Ovary (tissue), 9 donors: ENCODE results near the gene PLEKHA5. TPM values are rescaled to one million over a fixed set of nuclear protein-coding genes. Genes with fewer than 3 reads are reported as not detected.

ENCODE experiments used
- DNase-seq, 5 donors: peaks; one replicate each; pipeline ENCODE4 v3.0.0-alpha.2; 2019 to 2020
- H3K27ac ChIP-seq, 2 donors: fragments of 200-600 bp; one replicate each; pipeline versions ENCODE4 v1.5.1 to v1.8.0; 2019 to 2022
- H3K27me3 ChIP-seq: fragments of 200-600 bp; one replicate; pipeline ENCODE4 v1.8.0; 2022
- H3K36me3 ChIP-seq: fragments of 200-600 bp; sonication (generic); one replicate; pipeline ENCODE4 v1.5.1; 2019
- H3K4me1 ChIP-seq: one replicate; pipeline ENCODE4 v1.8.1; 2013; ENCODE audit warnings: mild to moderate bottlenecking, moderate library complexity; ENCODE audit not compliant: insufficient read depth
- H3K4me3 ChIP-seq: fragments of 200-600 bp; sonication (generic); one replicate; pipeline ENCODE4 v1.5.1; 2017
- H3K9me3 ChIP-seq, 2 donors: fragments of 200-600 bp in 1 of 2; sonication (generic) in 1 of 2; one replicate each; pipeline versions ENCODE4 v1.5.1 to v1.8.1; 2013 to 2019; ENCODE audit warnings: mild to moderate bottlenecking in 1 of 2, moderate library complexity in 1 of 2
- CTCF ChIP-seq, 3 donors: fragments of 450-650 bp in 2 of 3; fragments of 200-600 bp in 1 of 3; IDR thresholded peaks; one replicate each; pipeline versions ENCODE4 v1.5.1 to v1.8.0; 2016 to 2022; ENCODE audit warnings: antibody characterized with exemption in 3 of 3, mild to moderate bottlenecking in 1 of 3
- EP300 ChIP-seq: sonication (generic); formaldehyde crosslinking; IDR thresholded peaks from one replicate; pipeline ENCODE4 v1.6.1; 2017; ENCODE audit warnings: antibody characterized with exemption
- POLR2A ChIP-seq: fragments of 450-650 bp; IDR thresholded peaks from one replicate; pipeline ENCODE4 v1.6.1; 2017; ENCODE audit warnings: antibody characterized with exemption, mild to moderate bottlenecking, moderate library complexity
- WGBS, 3 donors: extraction: QIAGEN DNeasy Blood & Tissue Kit in 1 of 3; methylation state at CpG; one replicate each; pipeline versions ENCODE4 v1.1.5 to v1.1.7; 2013 to 2017; 5-methylcytosine and 5-hydroxymethylcytosine counted together
- intact Hi-C, 4 donors: fragments of 100-400 bp; cut with DNase I; formaldehyde crosslinking; loops; one replicate each; pipeline versions ENCODE4 v1.11.0 to v1.15.1; 2022 to 2023
- polyA plus RNA-seq, 2 donors: library from polyadenylated mRNA; stranded (reverse); fragments of 200-250 nt in 1 of 2; fragments of 350-450 nt in 1 of 2; fragmentation: Illumina TruSeq in 1 of 2; extraction: RNeasy Lipid Tissue Mini Kit (QIAGEN cat#74804) in 1 of 2; gene quantifications; one replicate each; pipeline ENCODE4 v1.2.3, GENCODE V29; 2013 to 2014
- total RNA-seq, 7 donors: library from RNA; depleted of rRNA in 2 of 7; stranded (reverse); fragments of >200 nt in 2 of 7; fragmentation: NEBNext Ultra II Directional in 3 of 7; extraction: Animal tissue kit (Norgen Biotek cat#: 25700) in 3 of 7; gene quantifications; one replicate each; pipeline versions ENCODE4 v1.1.0 to v1.2.4, GENCODE V29; 2016 to 2023
- donor health status: DM: no; HTN: no; CAD: no; lungs with moderate emphysema.
- donor health status: DM: no; HTN: no; CAD: no.
- donor health status: Bipolar disorder and iron deficiency.
- donor health status: DM: yes; HTN: yes; CAD: no.
- donor health status: DM: no; HTN: no; CAD: no.
- donor health status: DM: yes; HTN: yes; CAD: no.

The PLEKHA5 gene
- total and polyA plus RNA-seq, 9 donors = 32.2 to 65.6 (median 45.7) TPM

DNA sequence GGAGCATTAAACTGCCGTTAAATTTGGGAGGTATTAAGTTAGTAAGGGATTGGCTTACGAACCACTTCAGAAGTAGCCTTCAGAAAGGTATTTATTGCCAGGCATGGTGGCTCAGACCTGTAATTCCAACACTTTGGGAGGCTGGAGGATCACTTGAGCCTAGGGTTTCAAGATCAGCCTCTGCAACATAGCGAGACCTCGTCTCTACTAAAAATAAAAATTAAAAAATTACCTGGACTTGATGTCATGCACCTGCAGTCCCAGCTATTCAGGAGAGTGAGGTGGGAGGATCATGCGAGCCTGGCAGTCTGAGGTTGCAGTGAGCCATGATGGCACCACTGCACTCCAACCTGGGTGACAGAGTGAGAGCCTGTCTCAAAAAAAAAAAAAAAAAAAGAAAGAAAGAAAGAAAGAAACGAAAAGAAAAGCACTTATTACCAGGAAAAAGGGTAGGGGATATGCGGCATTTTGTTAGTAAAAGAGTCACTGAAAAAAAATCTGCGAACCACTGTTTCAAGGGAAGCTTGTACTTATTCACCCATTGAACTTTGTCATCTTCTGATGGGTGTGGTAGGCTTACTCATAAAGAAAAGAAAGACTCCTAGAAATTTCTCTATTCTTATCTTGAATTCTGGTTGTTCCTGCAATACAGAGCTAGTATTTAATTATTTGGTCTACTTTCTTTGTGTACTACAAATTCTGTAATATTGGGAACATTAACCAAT lies 33.6 kb upstream of the PLEKHA5 start:
- intact Hi-C loops = no loop called here
- Histone ChIP-seq H3K27me3 (no peaks in the 10 kb centered on the region), H3K9me3 (no peaks in the 10 kb centered on the region), H3K27ac (no peak overlapping the region), H3K4me1 (no peaks in the 10 kb centered on the region), H3K4me3 (no peak overlapping the region), H3K36me3 (no peaks in the 10 kb centered on the region)
- 89% methylated on average over 8 of the region's 8 CpGs for WGBS, 3 donors
- DNase-seq = no peak
- no peak for TF ChIP-seq CTCF (IDR thresholded peaks at IDR 0.05)
- TF ChIP-seq EP300 = no peak
- TF ChIP-seq POLR2A = no peak

DNA sequence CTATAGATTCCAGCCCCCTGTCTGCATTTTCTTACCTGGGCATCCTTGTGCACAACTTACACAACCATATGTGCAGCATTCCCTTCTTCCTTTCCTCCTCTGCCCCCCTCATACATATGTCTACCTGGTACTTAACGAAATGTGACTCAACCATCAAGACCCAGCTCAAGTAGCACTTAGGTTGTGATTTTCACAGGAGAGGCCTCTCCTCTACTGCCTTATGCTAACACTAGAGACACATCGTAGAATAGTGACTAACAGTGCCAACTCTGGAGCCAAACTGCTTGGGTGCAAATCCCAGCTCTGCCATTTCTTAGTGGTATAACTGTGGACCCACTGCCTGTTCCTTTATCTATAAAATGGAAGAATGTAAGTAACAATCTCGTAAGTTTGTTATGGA lies 24.1 kb upstream of the PLEKHA5 start:
- no peaks in the 10 kb centered on the region for H3K27me3 ChIP-seq
- TF ChIP-seq POLR2A (no peak), EP300 (no peak), CTCF (IDR thresholded peaks at IDR 0.05) (no peak)
- H3K4me1 ChIP-seq = no peaks in the 10 kb centered on the region
- DNase-seq = no peak
- intact Hi-C loops = no loop called here
- 86 to 94% (median 87%) methylated on average over 3 of the region's 3 CpGs for WGBS, 3 donors
- no peaks in the 10 kb centered on the region for H3K9me3 ChIP-seq
- H3K36me3 ChIP-seq = no peaks in the 10 kb centered on the region
- H3K4me3 ChIP-seq = no peak overlapping the region
- H3K27ac ChIP-seq = no peak overlapping the region

- Histone ChIP-seq H3K27me3 (no peaks in the 10 kb centered on the region), H3K4me3 (no peak overlapping the region), H3K9me3 (no peaks in the 10 kb centered on the region), H3K36me3 (no peaks in the 10 kb centered on the region), H3K4me1 (no peaks in the 10 kb centered on the region), H3K27ac (no peak overlapping the region)
- no peak for TF ChIP-seq CTCF (IDR thresholded peaks at IDR 0.05)
- TF ChIP-seq EP300 = no peak
- TF ChIP-seq POLR2A = no peak
- no peak for DNase-seq
- WGBS, 3 donors = 95 to 97% (median 97%) methylated on average over 24 of the region's 24 CpGs
- intact Hi-C loops = no loop called here
Observed at GRCh38 chr12:19107750-19108149, 21.8 kb upstream of the PLEKHA5 start.

- TF ChIP-seq EP300 (no peak), POLR2A (no peak), CTCF (IDR thresholded peaks at IDR 0.05) (no peak)
- H3K4me1 ChIP-seq = no peaks in the 10 kb centered on the region
Observed at GRCh38 chr12:19110221-19110940, 19.2 kb upstream of the PLEKHA5 start.

More at GRCh38 chr12:19110221-19110940, 19.2 kb upstream of the PLEKHA5 start:
- H3K4me3 ChIP-seq = no peak overlapping the region
- intact Hi-C loops = no loop called here
- DNase-seq = no peak
- H3K36me3 ChIP-seq = no peaks in the 10 kb centered on the region
- no peaks in the 10 kb centered on the region for H3K27me3 ChIP-seq
- H3K9me3 ChIP-seq = no peaks in the 10 kb centered on the region
- WGBS, 3 donors = 71 to 83% (median 79%) methylated on average over 3 of the region's 3 CpGs
- H3K27ac ChIP-seq = no peak overlapping the region
